HG02759 (cell line): ENCODE measurements around the gene CPLX1.
A peak's percentile ranks its signal among the peaks of the same experiment; 100 is the strongest.
"Not testable (repeated sequence)": the region's sequence is repeated elsewhere in the genome, so short reads cannot be mapped to it uniquely, and the experiment has no call there.

Source experiments
- ATAC-seq: cut with Tn5 transposase; IDR thresholded peaks from one replicate; pipeline ENCODE4 v1.9.1; 2021; ENCODE audit warnings: mild to moderate bottlenecking, moderate library complexity; ENCODE audit not compliant: unreplicated experiment

Gene CPLX1

GRCh38 chr4:762211-763190 is 63.4 kb downstream of the CPLX1 start:
- no peak for ATAC-seq

- ATAC-seq: no peak
These were observed 64.2 kb downstream of the CPLX1 start for GRCh38 chr4:761739-762138.

GRCh38 chr4:761086-761485 is 64.8 kb downstream of the CPLX1 start:
- no peak for ATAC-seq

GRCh38 chr4:760616-761015 is 65.3 kb downstream of the CPLX1 start:
- no peak for ATAC-seq

- ATAC-seq: not testable (repeated sequence)
These were observed 66.1 kb downstream of the CPLX1 start for GRCh38 chr4:759810-760209.

GRCh38 chr4:757111-757510 is 68.8 kb downstream of the CPLX1 start:
- no peak for ATAC-seq

GRCh38 chr4:754221-755120 is 71.5 kb downstream of the CPLX1 start:
- ATAC-seq: no peak

GRCh38 chr4:753186-753585 is 72.7 kb downstream of the CPLX1 start:
- ATAC-seq: not testable (repeated sequence)

- no peak for ATAC-seq
These were observed 73.6 kb downstream of the CPLX1 start for GRCh38 chr4:752196-752861.

- no peak for ATAC-seq
These were observed 74.3 kb downstream of the CPLX1 start for GRCh38 chr4:751676-752075.

- ATAC-seq: no peak
These were observed 75.9 kb downstream of the CPLX1 start for GRCh38 chr4:749698-750666.

GRCh38 chr4:748461-748860 is 77.5 kb downstream of the CPLX1 start:
- ATAC-seq: no peak

- ATAC-seq: no peak
These were observed 78.3 kb downstream of the CPLX1 start for GRCh38 chr4:747546-748170.

GRCh38 chr4:744212-744841 is 81.6 kb downstream of the CPLX1 start:
- ATAC-seq: no peak

- no peak for ATAC-seq
These were observed 82.3 kb downstream of the CPLX1 start for GRCh38 chr4:743463-744211.

- peak; percentile 70 for ATAC-seq
These were observed 83.1 kb downstream of the CPLX1 start for GRCh38 chr4:742742-743311.

GRCh38 chr4:742096-742741 is 83.7 kb downstream of the CPLX1 start:
- no peak for ATAC-seq
